ENCODE measurements around the gene PLEKHA8. TPM values are rescaled to one million over a fixed set of nuclear protein-coding genes. Genes with fewer than 3 reads are reported as not detected.
A peak's percentile ranks its signal among the peaks of the same experiment; 100 is the strongest.

The PLEKHA8 gene
- total RNA-seq, 4 donors from 2014 or later: 9.0 to 23.4 (median 13.0) TPM

DNA sequence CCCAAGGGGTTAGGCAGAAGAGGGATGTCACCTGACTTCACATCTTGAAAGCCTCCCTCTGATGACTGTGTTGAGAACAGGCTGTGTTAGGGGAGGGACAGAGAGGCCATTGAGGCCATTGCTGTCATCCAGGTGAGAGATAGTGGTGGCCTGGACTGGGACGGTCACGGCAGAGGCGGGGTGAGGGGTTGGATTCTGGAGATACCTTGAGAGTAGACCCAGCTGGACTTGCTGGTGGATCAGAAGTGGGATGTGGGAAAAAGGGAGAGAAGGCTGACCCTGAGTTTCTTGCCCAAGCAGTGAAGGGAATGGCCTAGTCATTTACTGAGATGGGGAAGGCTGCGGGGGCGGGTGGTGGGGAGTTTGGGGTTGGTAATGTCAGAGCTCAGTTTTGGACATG, 120.2 kb downstream of the PLEKHA8 start:
- H3K27ac ChIP-seq: peak overlapping the region in 2 of 4 donors; percentile 13 to 79
- 96% methylated on average over 5 of the region's 5 CpGs for WGBS, 2 donors
- H3K27me3 ChIP-seq: no peaks in the 10 kb centered on the region
- peaks cover 0 to 45% (median 15%) of the 10 kb centered on the region in 4 donors for H3K4me1 ChIP-seq
- H3K36me3 ChIP-seq: peaks cover 0 to 53% (median 0%) of the 10 kb centered on the region in 3 donors
- TF ChIP-seq, protein P1, sequence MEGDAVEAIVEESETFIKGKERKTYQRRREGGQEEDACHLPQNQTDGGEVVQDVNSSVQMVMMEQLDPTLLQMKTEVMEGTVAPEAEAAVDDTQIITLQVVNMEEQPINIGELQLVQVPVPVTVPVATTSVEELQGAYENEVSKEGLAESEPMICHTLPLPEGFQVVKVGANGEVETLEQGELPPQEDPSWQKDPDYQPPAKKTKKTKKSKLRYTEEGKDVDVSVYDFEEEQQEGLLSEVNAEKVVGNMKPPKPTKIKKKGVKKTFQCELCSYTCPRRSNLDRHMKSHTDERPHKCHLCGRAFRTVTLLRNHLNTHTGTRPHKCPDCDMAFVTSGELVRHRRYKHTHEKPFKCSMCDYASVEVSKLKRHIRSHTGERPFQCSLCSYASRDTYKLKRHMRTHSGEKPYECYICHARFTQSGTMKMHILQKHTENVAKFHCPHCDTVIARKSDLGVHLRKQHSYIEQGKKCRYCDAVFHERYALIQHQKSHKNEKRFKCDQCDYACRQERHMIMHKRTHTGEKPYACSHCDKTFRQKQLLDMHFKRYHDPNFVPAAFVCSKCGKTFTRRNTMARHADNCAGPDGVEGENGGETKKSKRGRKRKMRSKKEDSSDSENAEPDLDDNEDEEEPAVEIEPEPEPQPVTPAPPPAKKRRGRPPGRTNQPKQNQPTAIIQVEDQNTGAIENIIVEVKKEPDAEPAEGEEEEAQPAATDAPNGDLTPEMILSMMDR (IDR thresholded peaks at IDR 0.05): no peak
- H3K4me3 ChIP-seq: no peak overlapping the region
- DNase-seq (ENCODE audit: low spot score in 2 of 2): no peak
- H3K9me3 ChIP-seq: no peaks in the 10 kb centered on the region

- no peak for TF ChIP-seq EP300 (IDR thresholded peaks at IDR 0.05)
- TF ChIP-seq, protein P1 (IDR thresholded peaks at IDR 0.05): no peak
- TF ChIP-seq POLR2A (IDR thresholded peaks at IDR 0.05): no peak
- Histone ChIP-seq H3K27me3 (no peaks in the 10 kb centered on the region), H3K9me3 (no peaks in the 10 kb centered on the region), H3K4me1 (peaks cover 0 to 39% (median 12%) of the 10 kb centered on the region in 4 donors), H3K4me3 (no peak overlapping the region), H3K27ac (no peak overlapping the region), H3K36me3 (peaks cover 0 to 58% (median 0%) of the 10 kb centered on the region in 3 donors)
- no peak for DNase-seq (ENCODE audit: low spot score in 2 of 2)
- 68 to 69% methylated on average over 11 to 13 of the region's 13 CpGs for WGBS, 2 donors
Measured at GRCh38 chr7:30148951-30149459, 120.8 kb downstream of the PLEKHA8 start.

DNA sequence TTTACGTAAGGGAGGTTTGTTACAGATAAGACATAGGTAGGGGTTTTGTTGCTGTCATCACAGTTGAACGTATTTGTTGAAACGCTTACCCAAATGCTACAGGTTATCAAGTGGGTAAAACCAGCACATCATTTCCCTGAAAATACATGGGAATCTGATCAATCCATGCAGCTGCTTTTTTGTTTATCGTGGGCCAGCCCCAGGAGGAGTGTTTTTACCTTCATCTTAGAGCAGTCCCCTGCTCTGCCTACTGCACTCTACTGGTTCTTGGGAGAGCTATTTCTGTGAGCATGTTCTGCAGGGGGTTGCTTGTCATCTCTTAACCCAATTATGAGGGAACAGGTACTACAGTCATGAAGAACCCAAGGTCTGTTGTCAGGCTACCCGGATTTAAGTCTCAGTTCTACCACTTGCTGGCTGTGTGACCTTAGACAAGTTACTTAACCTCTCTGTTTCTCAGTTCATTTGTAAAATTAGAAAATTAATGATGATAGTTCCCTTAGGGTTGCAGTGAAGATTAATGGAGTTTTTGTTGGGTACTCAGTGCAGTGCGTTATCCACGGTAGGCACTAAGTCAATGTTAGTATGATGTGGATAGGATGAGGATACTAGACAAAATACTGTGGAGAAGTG, 121.5 kb downstream of the PLEKHA8 start:
- DNase-seq (ENCODE audit: low spot score in 2 of 2): no peak
- Histone ChIP-seq H3K27ac (no peak overlapping the region), H3K36me3 (peaks cover 0 to 66% (median 0%) of the 10 kb centered on the region in 3 donors), H3K27me3 (no peaks in the 10 kb centered on the region), H3K4me3 (no peak overlapping the region), H3K4me1 (peaks cover 0 to 32% (median 8%) of the 10 kb centered on the region in 4 donors), H3K9me3 (no peaks in the 10 kb centered on the region)
- 94 to 95% methylated on average over 7 of the region's 7 CpGs for WGBS, 2 donors
- TF ChIP-seq POLR2A (IDR thresholded peaks at IDR 0.05): no peak
- TF ChIP-seq, protein P1 (IDR thresholded peaks at IDR 0.05): no peak
- no peak for TF ChIP-seq EP300 (IDR thresholded peaks at IDR 0.05)

DNA sequence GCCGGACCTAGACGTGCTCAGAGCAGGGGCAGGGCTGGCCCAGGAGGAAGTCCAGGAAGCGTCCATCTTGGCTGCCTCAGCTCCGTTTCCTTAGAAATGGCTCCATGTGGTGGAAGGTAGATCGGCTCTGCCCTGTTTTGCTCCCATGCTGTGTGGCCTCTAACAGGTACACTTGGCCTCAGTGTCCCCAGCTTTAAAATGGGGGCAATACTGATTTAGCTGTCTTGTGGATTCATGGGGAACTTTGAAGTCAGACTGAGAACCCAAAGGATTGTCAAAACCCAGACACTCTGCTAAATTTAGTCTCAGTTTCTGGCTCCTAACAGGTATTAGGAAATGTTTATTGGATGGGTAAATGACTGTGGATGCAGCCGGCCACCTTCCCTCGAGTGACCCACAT, 122.5 kb downstream of the PLEKHA8 start:
- H3K27me3 ChIP-seq: no peaks in the 10 kb centered on the region
- H3K9me3 ChIP-seq: no peaks in the 10 kb centered on the region
- no peak overlapping the region for H3K27ac ChIP-seq
- peaks cover 0 to 24% (median 7%) of the 10 kb centered on the region in 4 donors for H3K4me1 ChIP-seq
- H3K4me3 ChIP-seq: no peak overlapping the region
- H3K36me3 ChIP-seq: peaks cover 0 to 75% (median 0%) of the 10 kb centered on the region in 3 donors
- TF ChIP-seq POLR2A (IDR thresholded peaks at IDR 0.05) (no peak), EP300 (IDR thresholded peaks at IDR 0.05) (no peak)
- TF ChIP-seq, protein P1 (IDR thresholded peaks at IDR 0.05): no peak
- 86 to 93% methylated on average over 7 of the region's 7 CpGs for WGBS, 2 donors
- no peak for DNase-seq (ENCODE audit: low spot score in 2 of 2)

- TF ChIP-seq, protein P1 (IDR thresholded peaks at IDR 0.05): no peak
- TF ChIP-seq EP300 (IDR thresholded peaks at IDR 0.05): no peak
- TF ChIP-seq POLR2A (IDR thresholded peaks at IDR 0.05): no peak
- Histone ChIP-seq H3K36me3 (peaks cover 0 to 86% (median 0%) of the 10 kb centered on the region in 3 donors), H3K4me1 (peaks cover 0 to 3% (median 0%) of the 10 kb centered on the region in 4 donors), H3K4me3 (no peak overlapping the region), H3K27ac (no peak overlapping the region), H3K27me3 (no peaks in the 10 kb centered on the region), H3K9me3 (no peaks in the 10 kb centered on the region)
- WGBS, 2 donors: 88 to 89% methylated on average over 9 of the region's 9 CpGs
- no peak for DNase-seq (ENCODE audit: low spot score in 2 of 2)
Measured at GRCh38 chr7:30154111-30154587, 125.9 kb downstream of the PLEKHA8 start.

Data from tibial nerve (tissue), 4 donors.